Right hindlimb (tissue), 1 donor: ENCODE measurements around the gene LCMT2.

Experiments used
- DNase-seq: peaks from one replicate; pipeline ENCODE4 v3.0.0-alpha.2; 2018

LCMT2 gene, protein sequence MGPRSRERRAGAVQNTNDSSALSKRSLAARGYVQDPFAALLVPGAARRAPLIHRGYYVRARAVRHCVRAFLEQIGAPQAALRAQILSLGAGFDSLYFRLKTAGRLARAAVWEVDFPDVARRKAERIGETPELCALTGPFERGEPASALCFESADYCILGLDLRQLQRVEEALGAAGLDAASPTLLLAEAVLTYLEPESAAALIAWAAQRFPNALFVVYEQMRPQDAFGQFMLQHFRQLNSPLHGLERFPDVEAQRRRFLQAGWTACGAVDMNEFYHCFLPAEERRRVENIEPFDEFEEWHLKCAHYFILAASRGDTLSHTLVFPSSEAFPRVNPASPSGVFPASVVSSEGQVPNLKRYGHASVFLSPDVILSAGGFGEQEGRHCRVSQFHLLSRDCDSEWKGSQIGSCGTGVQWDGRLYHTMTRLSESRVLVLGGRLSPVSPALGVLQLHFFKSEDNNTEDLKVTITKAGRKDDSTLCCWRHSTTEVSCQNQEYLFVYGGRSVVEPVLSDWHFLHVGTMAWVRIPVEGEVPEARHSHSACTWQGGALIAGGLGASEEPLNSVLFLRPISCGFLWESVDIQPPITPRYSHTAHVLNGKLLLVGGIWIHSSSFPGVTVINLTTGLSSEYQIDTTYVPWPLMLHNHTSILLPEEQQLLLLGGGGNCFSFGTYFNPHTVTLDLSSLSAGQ

GRCh38 chr15:43329960-43330779, at the start of gene LCMT2:
Gene LCMT2 (minus strand): TSS chr15:43330573. CDS start chr15:43330489, 84 bp downstream.
- DNase-seq, result peak; percentile 96

DNA sequence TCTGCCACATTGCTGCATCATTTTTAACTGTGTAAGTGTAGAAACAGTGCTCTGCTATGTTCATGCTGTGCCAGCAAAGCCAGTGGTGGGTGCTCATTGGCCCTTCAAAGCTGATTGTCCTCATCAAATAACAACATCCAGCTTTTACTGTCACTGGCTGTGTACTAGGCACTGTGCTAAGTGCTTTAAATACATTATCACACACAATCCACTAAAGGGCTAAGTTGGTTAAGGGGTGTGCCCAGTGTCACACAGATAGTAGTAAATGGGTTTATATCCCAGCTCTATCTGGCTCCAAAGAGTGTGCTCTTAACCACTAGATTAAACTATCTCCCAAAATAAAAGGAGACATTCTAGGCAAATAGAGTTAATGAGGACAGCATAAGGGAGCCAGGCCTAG, 48.2 kb upstream of the LCMT2 start:
- no peak for DNase-seq

DNA sequence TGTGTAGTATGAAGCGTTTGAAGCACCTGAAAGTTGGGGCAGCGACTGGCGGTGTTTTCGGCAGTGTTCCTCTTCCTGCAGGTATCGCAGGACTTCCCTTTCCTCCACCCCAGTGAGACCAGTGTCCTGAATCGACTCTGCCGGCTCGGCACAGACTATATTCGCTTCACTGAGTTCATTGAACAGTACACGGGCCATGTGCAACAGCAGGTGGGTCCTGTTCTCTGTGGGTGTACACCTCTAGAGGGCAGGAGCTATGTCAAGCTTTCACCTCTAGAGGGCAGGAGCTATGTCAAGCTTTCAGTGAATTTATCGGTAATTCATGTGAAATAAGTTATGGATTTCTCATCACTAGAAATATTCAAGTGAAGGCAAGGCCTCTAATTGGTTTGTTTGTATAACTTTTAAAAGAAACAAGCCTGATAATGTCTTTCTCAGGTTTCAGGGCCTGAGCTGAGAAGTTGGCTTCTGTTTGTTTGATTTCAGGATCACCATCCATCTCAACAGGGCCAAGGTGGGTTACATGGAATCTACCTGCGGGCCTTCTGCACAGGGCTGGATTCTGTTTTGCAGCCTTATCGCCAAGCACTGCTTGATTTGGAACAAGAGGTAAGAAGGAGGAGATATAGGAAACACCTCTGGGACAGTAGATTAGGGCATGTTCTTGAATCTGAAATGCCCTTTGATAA, 45.8 kb upstream of the LCMT2 start:
- no peak for DNase-seq

DNA sequence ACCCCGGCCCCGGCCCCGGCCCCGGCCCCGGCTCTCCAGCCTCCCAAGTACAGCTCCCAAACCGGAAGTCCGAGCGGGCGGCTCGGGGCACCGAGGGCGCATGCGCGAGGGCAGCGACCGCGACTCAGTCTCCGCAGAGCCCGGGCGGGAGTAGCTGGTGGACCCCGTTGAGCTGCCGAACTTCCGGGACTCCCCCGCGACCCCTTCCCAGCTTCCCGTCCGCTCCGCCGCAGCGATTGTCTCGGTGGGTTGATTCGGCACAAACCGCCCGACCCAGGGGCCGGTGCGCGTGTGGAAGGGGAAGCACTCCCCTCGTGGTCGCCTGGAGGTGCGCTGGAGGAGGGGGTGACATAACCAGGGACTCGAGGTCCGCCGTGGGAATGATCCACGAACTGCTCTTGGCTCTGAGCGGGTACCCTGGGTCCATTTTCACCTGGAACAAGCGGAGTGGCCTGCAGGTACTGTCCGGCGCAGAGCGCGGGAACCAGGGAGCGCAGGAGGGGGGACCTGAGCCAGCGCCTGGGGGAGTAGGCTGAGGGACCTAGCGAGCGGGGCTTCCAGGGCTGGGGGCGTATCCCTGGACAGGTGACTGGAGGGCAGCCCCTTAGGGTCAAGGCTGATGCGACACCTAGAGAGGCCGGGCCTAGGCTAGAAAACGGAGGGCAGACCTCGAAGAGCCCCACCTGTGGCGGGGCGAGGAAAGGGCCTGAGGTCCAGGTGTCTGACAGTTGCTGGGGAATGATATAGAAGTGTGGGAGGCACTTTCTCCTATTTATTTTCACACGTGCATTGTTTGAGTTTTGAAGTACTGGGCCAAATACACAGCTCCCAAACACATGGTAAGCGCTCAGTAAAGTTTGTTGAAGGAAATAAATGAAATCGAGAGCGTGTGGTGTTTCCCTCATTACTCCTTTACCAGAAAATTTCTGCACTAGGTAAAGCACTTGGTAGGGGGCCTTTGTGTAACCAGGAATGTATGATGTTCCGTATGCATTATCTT, 40.9 kb upstream of the LCMT2 start, which contains the start of the genes TUBGCP4 and ZSCAN29:
Gene TUBGCP4, plus strand, starts transcription at position 127 of the 1,000 bp plus-strand sequence. Its CDS starts 254 bp downstream, at position 381.
Gene ZSCAN29, minus strand, starts transcription at position 69 of the 1,000 bp plus-strand sequence. CDS start 1,130 bp downstream, outside the sequence.
- DNase-seq, result peak; percentile 92

DNA sequence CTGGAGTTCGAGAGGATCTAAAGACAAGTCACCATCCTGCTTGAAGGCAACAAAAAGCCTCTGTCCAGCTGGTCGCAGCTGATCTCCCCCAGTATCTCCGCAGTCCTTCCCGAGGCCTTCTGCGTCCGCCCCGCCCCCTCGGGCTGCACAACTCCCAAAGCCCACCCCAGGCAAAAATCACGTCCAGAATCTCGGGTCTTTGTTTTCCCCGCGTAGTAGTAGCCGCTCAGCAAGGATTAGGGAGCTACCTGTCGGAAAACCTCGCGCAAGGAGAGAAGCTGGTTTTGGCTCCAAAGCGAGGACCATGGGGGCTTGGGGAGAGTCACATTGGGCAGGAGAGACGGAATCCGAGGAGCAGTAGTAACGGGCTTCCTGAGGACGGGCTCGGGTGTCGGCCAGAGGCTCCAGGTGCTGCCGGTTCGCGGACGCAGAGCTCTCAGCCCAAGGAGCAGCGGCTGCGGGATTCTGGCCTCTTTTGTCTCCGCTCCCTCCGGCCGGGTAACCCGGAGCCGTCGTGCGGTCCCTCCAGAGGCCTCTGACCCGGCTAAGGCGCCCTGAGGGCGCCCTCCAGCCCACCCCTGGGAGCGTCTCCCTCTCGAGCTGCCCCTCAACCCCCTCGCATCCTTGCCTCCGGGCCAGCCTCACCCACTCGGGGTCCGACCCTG, 40.1 kb upstream of the LCMT2 start:
- peak; percentile 54 for DNase-seq

- DNase-seq, result no peak
These were observed 31.0 kb upstream of the LCMT2 start for GRCh38 chr15:43361313-43361903.

GRCh38 chr15:43360821-43361220, 30.4 kb upstream of the LCMT2 start:
- DNase-seq, result no peak

GRCh38 chr15:43352693-43353382, 22.5 kb upstream of the LCMT2 start:
- DNase-seq, result no peak

- DNase-seq, result no peak
These were observed 16.7 kb upstream of the LCMT2 start for GRCh38 chr15:43347114-43347513.

DNA sequence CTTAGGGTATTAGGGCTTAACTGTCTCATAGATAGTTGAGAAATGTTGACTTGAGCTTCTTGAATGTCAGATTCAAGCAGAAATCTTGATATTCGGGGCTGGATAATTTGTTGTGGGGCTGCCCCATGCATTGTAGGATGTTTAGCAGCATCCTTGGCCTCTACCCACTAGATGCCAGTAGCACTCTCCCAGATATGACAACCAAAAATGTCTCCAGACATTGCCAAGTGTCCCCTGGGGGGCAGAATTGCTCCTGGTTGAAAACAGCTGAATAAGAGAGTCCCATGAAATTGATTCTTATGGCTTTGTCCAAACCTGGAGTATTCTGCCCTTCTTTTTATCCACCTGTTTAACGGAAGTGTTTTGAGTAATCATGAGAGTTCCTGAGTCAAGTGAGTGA, 15.9 kb upstream of the LCMT2 start:
- DNase-seq, result no peak

DNA sequence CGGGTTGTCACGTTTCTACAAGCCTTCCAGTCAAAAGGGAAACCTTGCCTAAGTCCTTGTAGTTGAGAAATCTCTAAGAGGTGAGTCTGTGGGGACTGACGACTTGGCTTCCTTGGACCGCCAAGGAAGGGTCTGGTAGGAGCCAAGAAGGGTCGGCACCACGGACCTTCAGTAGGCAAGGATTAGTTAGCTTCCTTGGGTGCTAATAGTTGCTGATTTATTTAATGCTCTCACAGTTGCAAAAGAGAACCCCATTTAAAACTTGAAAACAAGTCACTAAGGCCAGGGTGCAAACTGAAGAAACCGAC, 361 bp upstream of the LCMT2 start:
- DNase-seq, result no peak

- no peak for DNase-seq
These were observed 985 bp downstream of the LCMT2 start for GRCh38 chr15:43329217-43329959.

GRCh38 chr15:43325039-43325684, 5.2 kb downstream of the LCMT2 start:
- no peak for DNase-seq

GRCh38 chr15:43318990-43319771, 11.2 kb downstream of the LCMT2 start:
- DNase-seq, result no peak

GRCh38 chr15:43317566-43318184, 12.7 kb downstream of the LCMT2 start:
- no peak for DNase-seq

GRCh38 chr15:43316971-43317346, 13.4 kb downstream of the LCMT2 start:
- DNase-seq, result no peak
